CD4-positive, CD25-positive, alpha-beta regulatory T cell (primary cell): ENCODE data around the gene CELF2. TPM values are rescaled to one million over a fixed set of nuclear protein-coding genes. Genes with fewer than 3 reads are reported as not detected.

Experiments used
- ATAC-seq, 2 donors: fragments of 150-1000 bp; cut with Tn5 transposase; one replicate each; pipeline ENCODE4 v1.10.0; 2021; ENCODE audit warnings: low read depth in 2 of 2, moderate number of reproducible peaks in 2 of 2, moderate library complexity in 1 of 2
- DNase-seq, 3 donors: peaks; one replicate each; pipeline versions ENCODE4 v3.0.0 to v3.0.0-alpha.2; 2012 to 2022; ENCODE audit warnings: mixed read lengths in 1 of 3
- H3K27ac ChIP-seq: one replicate; pipeline ENCODE4 v1.7.0; 2013; ENCODE audit warnings: mild to moderate bottlenecking, low read length; ENCODE audit not compliant: insufficient read depth, poor library complexity, severe bottlenecking
- H3K27me3 ChIP-seq: one replicate; pipeline ENCODE4 v1.7.0; 2013; ENCODE audit warnings: low read length; ENCODE audit not compliant: control insufficient read depth, insufficient read depth
- H3K36me3 ChIP-seq: one replicate; pipeline ENCODE4 v1.7.0; 2013; ENCODE audit warnings: mild to moderate bottlenecking, low read length, moderate library complexity; ENCODE audit not compliant: control insufficient read depth, insufficient read depth
- H3K4me1 ChIP-seq: 2 replicates; pipeline ENCODE4 v1.7.0; 2013; ENCODE audit warnings: mild to moderate bottlenecking, low read length; ENCODE audit not compliant: insufficient read depth, control insufficient read depth, poor library complexity, severe bottlenecking
- H3K4me3 ChIP-seq: one replicate; pipeline ENCODE4 v1.7.0; 2013; ENCODE audit warnings: low read depth, mild to moderate bottlenecking, low read length, moderate library complexity
- H3K9me3 ChIP-seq, 2 experiments: 1 replicate in 1 of 2; 2 replicates in 1 of 2; pipeline ENCODE4 v1.7.0; 2013; ENCODE audit warnings: low read length in 2 of 2, mild to moderate bottlenecking in 1 of 2, moderate library complexity in 1 of 2; ENCODE audit not compliant: control insufficient read depth in 2 of 2
- H3K27ac Mint-ChIP-seq, 3 donors: one replicate each; pipeline ENCODE4 v1.8.0; 2020 to 2022; ENCODE audit warnings: mild to moderate bottlenecking in 3 of 3, mixed read lengths in 3 of 3, moderate library complexity in 2 of 3
- H3K27me3 Mint-ChIP-seq: one replicate; pipeline ENCODE4 v1.8.0; 2022; ENCODE audit warnings: mild to moderate bottlenecking, mixed read lengths
- H3K36me3 Mint-ChIP-seq: one replicate; pipeline ENCODE4 v1.8.0; 2020; ENCODE audit warnings: mixed read lengths
- H3K4me1 Mint-ChIP-seq, 4 donors: one replicate each; pipeline ENCODE4 v1.8.0; 2020 to 2022; ENCODE audit warnings: mixed read lengths in 4 of 4, mild to moderate bottlenecking in 1 of 4
- H3K4me3 Mint-ChIP-seq, 4 donors: one replicate each; pipeline ENCODE4 v1.8.0; 2020 to 2022; ENCODE audit warnings: mild to moderate bottlenecking in 4 of 4, mixed read lengths in 4 of 4, moderate library complexity in 3 of 4
- H3K9me3 Mint-ChIP-seq, 7 donors: one replicate each; pipeline ENCODE4 v1.8.0; 2020 to 2022; ENCODE audit warnings: mixed read lengths in 7 of 7, mild to moderate bottlenecking in 3 of 7, moderate library complexity in 2 of 7
- polyA plus RNA-seq, 4 donors: library from polyadenylated mRNA; unstranded; fragments of 300-500 nt; fragmentation: Illumina TruSeq; gene quantifications; one replicate each; pipeline ENCODE4 v1.2.3, GENCODE V29; 2021
- total RNA-seq: library from RNA; stranded (reverse); gene quantifications from one replicate; pipeline ENCODE4 v1.2.3, GENCODE V29; 2022

The CELF2 gene
- total and polyA plus RNA-seq, 5 donors from 2014 or later: 117 to 230 (median 150) TPM

GRCh38 chr10:11382187-11382586 is 364.5 kb downstream of the CELF2 start:
- Mint-ChIP-seq H3K4me3 (no peak overlapping the region), H3K27ac (peak overlapping the region in 1 of 3 donors; percentile 16), H3K27me3 (peaks cover 12% of the 10 kb centered on the region), H3K9me3 (no peaks in the 10 kb centered on the region), H3K4me1 (no peaks in the 10 kb centered on the region), H3K36me3 (no peaks in the 10 kb centered on the region)
- Histone ChIP-seq H3K4me3 (no peak overlapping the region), H3K27me3 (peaks cover 2% of the 10 kb centered on the region), H3K9me3 (no peaks in the 10 kb centered on the region), H3K36me3 (no peaks in the 10 kb centered on the region), H3K4me1 (no peaks in the 10 kb centered on the region), H3K27ac (no peak overlapping the region)
- ATAC-seq (no peak), DNase-seq (no peak)

DNA sequence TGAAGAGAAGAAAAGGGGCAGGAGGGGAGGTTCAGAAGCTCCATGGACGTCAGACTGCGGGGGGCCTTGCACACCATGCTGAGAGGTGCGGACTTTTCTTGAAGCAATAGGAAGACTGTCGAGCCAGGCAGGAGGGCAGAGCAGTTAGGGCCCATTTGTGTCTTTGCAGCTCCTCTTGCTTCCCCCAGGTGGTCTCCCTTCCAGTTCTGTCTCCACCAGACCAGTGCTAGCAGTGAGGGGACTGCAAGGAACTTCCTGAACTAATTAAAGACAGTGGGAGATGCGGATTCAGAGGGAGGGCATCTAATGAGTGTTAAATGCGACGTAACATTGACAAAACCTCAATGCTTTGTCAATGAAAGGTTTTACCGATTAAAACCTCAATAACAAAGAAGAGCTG is 368.4 kb downstream of the CELF2 start:
- Mint-ChIP-seq H3K27ac (peak overlapping the region in 1 of 3 donors; percentile 72), H3K27me3 (no peaks in the 10 kb centered on the region), H3K36me3 (no peaks in the 10 kb centered on the region), H3K4me1 (peaks cover 0 to 2% (median 0%) of the 10 kb centered on the region in 4 donors), H3K4me3 (no peak overlapping the region), H3K9me3 (peaks cover 0 to 2% (median 0%) of the 10 kb centered on the region in 7 donors)
- Histone ChIP-seq H3K9me3 (no peaks in the 10 kb centered on the region), H3K36me3 (no peaks in the 10 kb centered on the region), H3K27me3 (peaks cover 2% of the 10 kb centered on the region), H3K4me1 (no peaks in the 10 kb centered on the region), H3K27ac (no peak overlapping the region), H3K4me3 (no peak overlapping the region)
- ATAC-seq: no peak
- no peak for DNase-seq
